GM20000 (cell line): ENCODE measurements around the gene FAR1.
"Not testable (repeated sequence)": the region's sequence is repeated elsewhere in the genome, so short reads cannot be mapped to it uniquely, and the experiment has no call there.

Experiments used
- DNase-seq: peaks from one replicate; pipeline ENCODE4 v3.0.0; 2012; ENCODE audit warnings: low spot score
- TF ChIP-seq, protein P1 (sequence below): IDR thresholded peaks from 2 replicates; pipeline ENCODE4 v1.5.1; 2012; ENCODE audit warnings: mild to moderate bottlenecking, control low read depth; ENCODE audit errors: extremely low read depth, missing control alignments

FAR1 gene

DNA sequence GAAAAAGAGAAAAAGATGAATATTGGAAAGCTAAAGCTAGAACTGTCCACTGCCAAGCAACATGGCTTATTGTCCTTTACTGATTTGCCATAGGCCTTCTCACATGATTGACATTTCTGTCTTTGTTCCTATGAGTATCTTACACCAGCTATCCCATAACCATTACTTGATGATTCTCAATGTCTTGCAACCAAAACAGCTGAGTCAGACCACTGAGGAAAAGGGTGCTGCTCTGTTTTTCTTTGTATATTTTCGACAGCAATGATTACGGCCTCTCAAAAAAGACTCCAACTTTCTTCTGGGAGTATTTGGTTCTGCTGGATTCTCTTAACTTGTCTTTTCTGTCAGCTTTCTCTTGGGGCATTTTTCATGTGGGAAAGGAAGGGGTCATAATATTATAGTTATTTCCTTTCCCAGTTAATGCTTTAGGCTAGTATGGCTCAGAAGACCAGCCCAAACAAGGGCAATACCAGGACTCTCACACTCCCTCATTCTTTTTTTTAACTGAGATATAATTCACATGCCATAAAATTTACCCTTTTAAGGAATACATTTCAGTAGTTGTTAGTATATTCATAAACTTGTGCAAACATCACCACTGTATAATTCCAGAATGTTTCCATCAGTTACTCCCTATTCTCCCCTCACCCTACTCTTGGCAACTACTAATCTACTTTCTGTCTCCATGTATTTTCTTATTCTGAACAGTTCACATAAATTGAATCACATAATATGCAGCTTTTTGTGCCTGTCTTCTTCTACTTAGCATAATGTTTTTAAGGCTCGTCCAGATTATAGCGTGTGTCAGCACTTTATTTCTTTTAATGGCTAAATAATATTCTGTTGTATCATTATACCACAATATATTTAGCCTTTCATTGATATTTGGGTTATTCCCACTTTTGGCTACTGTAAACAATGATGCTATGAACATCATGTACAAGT is 31.1 kb upstream of the FAR1 start:
- TF ChIP-seq, protein P1, sequence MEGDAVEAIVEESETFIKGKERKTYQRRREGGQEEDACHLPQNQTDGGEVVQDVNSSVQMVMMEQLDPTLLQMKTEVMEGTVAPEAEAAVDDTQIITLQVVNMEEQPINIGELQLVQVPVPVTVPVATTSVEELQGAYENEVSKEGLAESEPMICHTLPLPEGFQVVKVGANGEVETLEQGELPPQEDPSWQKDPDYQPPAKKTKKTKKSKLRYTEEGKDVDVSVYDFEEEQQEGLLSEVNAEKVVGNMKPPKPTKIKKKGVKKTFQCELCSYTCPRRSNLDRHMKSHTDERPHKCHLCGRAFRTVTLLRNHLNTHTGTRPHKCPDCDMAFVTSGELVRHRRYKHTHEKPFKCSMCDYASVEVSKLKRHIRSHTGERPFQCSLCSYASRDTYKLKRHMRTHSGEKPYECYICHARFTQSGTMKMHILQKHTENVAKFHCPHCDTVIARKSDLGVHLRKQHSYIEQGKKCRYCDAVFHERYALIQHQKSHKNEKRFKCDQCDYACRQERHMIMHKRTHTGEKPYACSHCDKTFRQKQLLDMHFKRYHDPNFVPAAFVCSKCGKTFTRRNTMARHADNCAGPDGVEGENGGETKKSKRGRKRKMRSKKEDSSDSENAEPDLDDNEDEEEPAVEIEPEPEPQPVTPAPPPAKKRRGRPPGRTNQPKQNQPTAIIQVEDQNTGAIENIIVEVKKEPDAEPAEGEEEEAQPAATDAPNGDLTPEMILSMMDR: no peak

DNA sequence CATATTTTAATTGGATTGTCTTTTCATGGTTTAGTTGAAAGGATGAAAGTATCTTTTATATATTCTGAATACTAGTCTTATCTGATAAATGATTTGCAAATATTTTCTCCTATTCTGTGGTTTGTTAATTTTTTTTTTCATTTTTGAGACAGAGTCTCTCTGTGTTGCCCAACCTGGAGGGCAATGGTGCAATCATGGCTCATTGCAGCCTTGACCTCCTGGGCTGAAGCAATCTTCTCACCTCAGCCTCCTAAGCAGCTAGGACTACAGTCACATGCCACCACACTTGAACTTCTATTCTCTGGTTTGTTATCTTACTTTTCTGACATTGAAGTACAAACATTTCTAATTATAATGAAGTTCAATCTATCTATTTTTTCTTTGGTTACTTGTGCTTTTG is 30.0 kb upstream of the FAR1 start:
- DNase-seq: no peak
- TF ChIP-seq, protein P1: no peak

More for the DNA sequence above, 31.1 kb upstream of the FAR1 start:
- DNase-seq: no peak

DNA sequence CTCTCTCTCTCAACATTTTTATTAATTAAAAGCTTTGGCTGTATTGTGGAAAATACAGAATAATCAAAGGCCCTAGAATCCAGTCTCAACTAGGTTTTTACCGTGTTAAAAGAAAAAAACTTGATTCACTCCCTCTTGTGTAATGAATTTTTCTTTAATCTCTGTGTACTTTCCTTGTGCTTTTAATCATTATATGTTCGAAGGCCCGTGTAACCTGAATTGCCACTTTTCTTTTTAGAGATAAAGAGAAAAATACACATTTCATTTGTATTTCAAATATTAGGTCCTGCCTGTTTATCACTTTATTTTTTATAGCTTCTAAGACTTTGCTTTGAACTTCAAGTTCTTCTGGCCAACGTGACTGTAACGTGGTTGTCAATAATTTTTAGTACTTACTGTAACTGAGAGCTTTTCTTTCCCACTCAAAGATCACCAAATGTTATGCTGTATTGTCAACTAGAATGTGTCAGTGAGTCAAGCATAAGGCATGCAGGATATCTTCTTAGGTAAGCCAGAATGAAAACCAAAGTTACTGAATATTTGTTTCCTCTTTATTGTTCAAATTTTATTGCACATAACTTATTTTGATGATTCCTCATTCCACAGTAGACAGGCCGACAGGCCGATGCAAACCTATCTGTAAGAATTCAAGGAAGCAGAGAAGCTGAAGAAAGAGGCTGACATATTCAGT is 23.3 kb upstream of the FAR1 start:
- TF ChIP-seq, protein P1: no peak
- no peak for DNase-seq

DNA sequence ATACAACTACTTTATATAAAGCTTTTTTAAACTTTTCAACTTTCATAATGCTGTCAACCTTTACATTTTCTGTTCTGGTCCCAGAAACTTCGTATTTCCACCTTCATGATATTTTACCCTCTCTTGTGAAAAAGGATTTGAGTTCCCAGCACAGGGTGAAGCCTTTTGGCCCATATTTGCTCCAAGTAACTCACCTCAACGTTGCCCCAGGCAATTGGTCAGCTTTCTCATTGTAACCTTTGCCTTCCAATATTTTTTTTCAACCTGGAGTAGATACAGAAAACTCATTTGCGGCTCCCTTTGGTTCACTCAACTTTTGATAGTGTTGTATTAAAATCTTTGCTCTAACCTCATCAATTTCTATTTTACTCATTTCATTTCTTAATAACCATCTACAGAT is 21.1 kb upstream of the FAR1 start:
- TF ChIP-seq, protein P1: no peak
- no peak for DNase-seq

DNA sequence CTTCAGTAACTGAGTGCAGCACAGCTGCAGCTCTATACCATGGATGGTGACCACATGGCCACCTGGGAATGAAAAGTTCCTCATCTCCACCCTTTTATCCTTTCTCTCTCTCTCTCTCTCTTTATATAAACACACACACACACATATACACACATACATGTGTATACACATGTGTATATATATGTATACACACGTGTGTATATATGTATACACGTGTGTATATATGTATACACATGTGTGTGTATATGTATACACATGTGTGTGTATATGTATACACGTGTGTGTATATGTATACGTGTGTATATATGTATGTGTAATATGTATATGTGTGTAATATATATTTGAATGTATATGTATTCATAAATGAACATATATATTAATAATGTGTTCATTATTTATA is 18.8 kb upstream of the FAR1 start:
- no peak for DNase-seq
- TF ChIP-seq, protein P1: no peak

DNA sequence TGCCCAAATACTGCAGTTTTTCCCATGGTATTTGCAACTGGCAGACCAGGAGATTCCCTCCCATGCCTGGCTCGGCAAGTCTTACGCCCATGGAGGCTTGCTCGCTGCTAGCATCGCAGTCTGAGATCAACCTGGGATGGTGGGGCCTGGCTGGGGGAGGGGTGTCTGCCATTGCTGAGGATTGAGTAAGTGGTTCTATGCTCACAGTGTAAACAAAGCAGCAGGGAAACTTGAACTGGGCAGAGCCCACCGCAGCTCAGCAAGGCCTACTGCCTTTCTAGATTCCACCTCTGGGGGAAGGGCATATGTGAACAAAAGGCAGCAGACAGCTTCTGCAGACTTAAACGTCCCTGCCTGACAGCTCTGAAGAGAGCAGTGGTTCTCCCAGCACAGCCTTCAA is 17.0 kb upstream of the FAR1 start:
- not testable (repeated sequence) for DNase-seq

DNA sequence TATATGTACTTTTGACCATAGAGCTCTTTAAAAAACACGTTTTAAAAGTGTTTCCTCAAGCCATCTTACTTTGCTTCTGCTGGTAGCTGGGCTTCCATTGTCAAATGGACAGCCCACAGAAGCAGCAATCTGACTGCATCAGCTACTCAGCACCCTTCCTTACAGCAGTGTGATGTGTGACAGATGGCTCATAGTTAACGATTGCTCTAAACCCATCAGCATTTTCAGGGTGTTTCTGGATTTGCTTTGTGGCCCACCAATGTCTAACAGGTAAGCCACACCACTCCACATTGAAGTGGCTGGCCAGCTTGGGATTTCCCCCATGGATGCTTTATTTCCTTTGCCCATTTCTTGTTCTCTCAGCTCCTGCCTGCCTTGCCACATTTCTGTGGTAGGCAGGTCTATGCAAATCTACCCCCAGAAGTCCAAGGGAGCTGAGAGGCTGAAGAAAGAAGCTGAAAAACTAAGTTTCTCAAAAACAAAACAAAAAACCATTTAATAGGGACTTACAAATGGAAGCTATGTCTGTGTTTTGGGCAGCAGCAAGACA is 7.3 kb upstream of the FAR1 start:
- TF ChIP-seq, protein P1: no peak
- no peak for DNase-seq
